Effector memory CD4-positive, alpha-beta T cell (primary cell): ENCODE data around the gene CAPZA3.

Source experiments
- DNase-seq, 3 donors: peaks; one replicate each; pipeline ENCODE4 v3.0.0-alpha.2; 2020
- H3K27ac ChIP-seq: 2 replicates; pipeline ENCODE4 v1.7.0; 2013; ENCODE audit warnings: mild to moderate bottlenecking, low read length, moderate library complexity; ENCODE audit not compliant: insufficient read depth, poor library complexity, severe bottlenecking
- H3K27me3 ChIP-seq: replicated peaks from 2 replicates; pipeline ENCODE4 v1.7.0; 2013; ENCODE audit warnings: mild to moderate bottlenecking, low read length; ENCODE audit not compliant: insufficient read depth, control insufficient read depth, poor library complexity, severe bottlenecking
- H3K36me3 ChIP-seq: 2 replicates; pipeline ENCODE4 v1.7.0; 2013; ENCODE audit warnings: mild to moderate bottlenecking, low read length, moderate library complexity; ENCODE audit not compliant: control insufficient read depth, insufficient read depth
- H3K4me1 ChIP-seq: 2 replicates; pipeline ENCODE4 v1.7.0; 2013; ENCODE audit warnings: low read length, mild to moderate bottlenecking; ENCODE audit not compliant: control insufficient read depth, insufficient read depth, poor library complexity, severe bottlenecking
- H3K4me3 ChIP-seq: 2 replicates; pipeline ENCODE4 v1.7.0; 2013; ENCODE audit warnings: low read length, low read depth, mild to moderate bottlenecking; ENCODE audit not compliant: insufficient read depth, poor library complexity, severe bottlenecking
- H3K9me3 ChIP-seq: 2 replicates; pipeline ENCODE4 v1.7.0; 2013; ENCODE audit warnings: mild to moderate bottlenecking, low read length, moderate library complexity; ENCODE audit not compliant: control insufficient read depth

Gene CAPZA3

DNA sequence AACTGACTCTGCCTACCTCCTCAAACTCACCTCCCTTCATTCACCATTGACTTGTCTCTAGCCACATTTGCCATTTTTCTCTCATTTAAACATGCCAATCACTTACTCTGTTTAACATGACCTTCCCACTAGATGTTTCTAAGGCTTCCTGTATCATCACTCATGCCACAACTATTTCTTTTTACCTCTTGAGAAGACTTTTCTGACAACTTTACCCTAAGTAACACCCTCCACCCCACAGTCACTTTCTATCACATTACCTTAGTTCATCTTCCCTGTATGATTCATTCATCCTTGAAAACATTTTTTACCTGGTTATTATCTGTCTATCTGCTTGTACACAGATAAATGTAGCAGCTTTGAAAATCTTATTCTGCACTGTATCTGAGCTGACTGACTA, 19.5 kb upstream of the CAPZA3 start:
- no peaks in the 10 kb centered on the region for H3K36me3 ChIP-seq
- H3K4me3 ChIP-seq: no peak overlapping the region
- no peak overlapping the region for H3K27ac ChIP-seq
- H3K9me3 ChIP-seq: no peaks in the 10 kb centered on the region
- no peak for DNase-seq
- H3K27me3 ChIP-seq: no peaks in the 10 kb centered on the region
- no peaks in the 10 kb centered on the region for H3K4me1 ChIP-seq

- no peak for DNase-seq
- Histone ChIP-seq H3K4me1 (no peaks in the 10 kb centered on the region), H3K4me3 (no peak overlapping the region), H3K27me3 (no peaks in the 10 kb centered on the region), H3K27ac (no peak overlapping the region), H3K9me3 (no peaks in the 10 kb centered on the region), H3K36me3 (no peaks in the 10 kb centered on the region)
Measured at GRCh38 chr12:18719922-18720510, 17.9 kb upstream of the CAPZA3 start.

DNA sequence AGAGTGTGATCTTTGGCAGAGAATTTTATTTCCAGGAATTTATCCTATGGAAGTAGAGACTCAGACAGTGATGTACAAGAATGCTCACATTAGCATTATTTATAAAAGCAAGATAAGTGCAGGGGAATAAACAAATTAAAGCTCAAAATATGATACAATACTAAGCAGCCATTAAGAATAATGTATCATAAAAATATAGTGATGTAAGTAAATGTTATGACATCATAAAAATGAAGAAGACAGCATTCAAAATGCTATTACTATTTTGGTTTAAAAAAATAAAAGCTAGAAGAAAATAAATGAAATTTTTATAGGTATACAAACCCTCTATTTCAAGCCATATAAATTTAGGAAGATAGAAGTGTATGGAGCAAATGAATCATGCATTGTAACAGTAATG, 17.2 kb upstream of the CAPZA3 start:
- Histone ChIP-seq H3K4me1 (no peaks in the 10 kb centered on the region), H3K27me3 (no peaks in the 10 kb centered on the region), H3K27ac (no peak overlapping the region), H3K9me3 (no peaks in the 10 kb centered on the region), H3K4me3 (no peak overlapping the region), H3K36me3 (no peaks in the 10 kb centered on the region)
- DNase-seq: no peak

DNA sequence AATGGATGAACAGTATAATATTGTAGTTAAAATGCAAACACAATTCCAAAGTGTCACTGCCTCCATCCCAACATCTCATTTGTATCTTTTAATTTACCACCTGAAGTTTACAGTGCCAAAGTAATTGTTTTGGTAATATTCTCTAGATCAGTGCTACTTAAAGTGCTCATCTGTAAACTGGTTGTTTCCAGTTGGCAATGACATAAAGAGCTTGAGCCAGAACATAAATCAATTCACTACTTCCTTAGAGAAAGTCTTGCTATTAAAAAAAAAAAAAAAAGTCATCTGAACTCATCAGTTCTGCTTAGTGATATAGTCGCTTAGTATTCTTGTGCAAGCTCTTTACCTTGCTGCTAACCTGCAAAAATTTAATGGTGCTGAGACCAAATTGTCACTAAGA, 16.5 kb upstream of the CAPZA3 start:
- Histone ChIP-seq H3K4me3 (no peak overlapping the region), H3K36me3 (no peaks in the 10 kb centered on the region), H3K27ac (no peak overlapping the region), H3K9me3 (no peaks in the 10 kb centered on the region), H3K27me3 (no peaks in the 10 kb centered on the region), H3K4me1 (no peaks in the 10 kb centered on the region)
- DNase-seq: no peak

DNA sequence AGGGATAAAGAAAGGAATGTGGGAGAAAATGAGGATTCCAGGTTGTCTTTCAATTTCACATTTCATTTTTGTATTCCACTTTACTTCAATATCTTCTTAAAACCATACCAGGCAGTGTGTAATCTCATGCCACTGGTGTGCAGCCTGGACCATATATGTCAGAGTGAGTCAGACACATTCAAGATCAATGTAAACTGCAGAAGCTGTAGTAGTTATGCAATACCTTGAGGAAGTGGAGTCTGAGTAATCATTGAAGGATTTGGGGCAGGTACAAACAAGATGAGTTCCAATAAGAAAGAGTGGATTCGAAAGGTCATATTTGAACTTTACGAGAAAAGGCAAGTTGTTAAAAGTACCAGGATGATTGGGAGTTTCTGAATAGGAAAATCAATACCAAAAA, 14.2 kb upstream of the CAPZA3 start:
- no peaks in the 10 kb centered on the region for H3K27me3 ChIP-seq
- no peaks in the 10 kb centered on the region for H3K36me3 ChIP-seq
- H3K9me3 ChIP-seq: no peaks in the 10 kb centered on the region
- no peak overlapping the region for H3K27ac ChIP-seq
- H3K4me3 ChIP-seq: no peak overlapping the region
- no peak for DNase-seq
- no peaks in the 10 kb centered on the region for H3K4me1 ChIP-seq

DNA sequence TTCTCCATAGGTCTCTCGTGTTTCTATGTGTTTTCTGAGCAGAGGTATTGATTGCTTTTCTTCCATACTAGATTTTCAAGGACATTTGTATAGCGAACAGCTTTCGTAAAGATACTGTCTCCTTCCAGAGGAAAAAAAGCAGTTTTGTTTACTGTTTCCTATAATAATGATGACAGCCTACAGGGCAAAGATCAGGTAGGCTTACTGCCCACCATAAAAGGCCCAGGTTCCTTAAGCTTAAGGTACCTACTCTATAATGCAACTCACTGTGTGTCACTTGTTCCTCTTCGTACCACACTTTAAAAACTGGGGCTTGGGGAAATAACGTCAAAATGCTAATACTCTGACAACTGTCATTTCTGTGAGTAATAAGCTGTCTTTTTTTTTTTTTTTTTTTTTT, 6.8 kb upstream of the CAPZA3 start:
- H3K9me3 ChIP-seq: no peaks in the 10 kb centered on the region
- no peak overlapping the region for H3K27ac ChIP-seq
- H3K4me3 ChIP-seq: no peak overlapping the region
- DNase-seq: no peak
- no peaks in the 10 kb centered on the region for H3K27me3 ChIP-seq
- no peaks in the 10 kb centered on the region for H3K4me1 ChIP-seq
- no peaks in the 10 kb centered on the region for H3K36me3 ChIP-seq

DNA sequence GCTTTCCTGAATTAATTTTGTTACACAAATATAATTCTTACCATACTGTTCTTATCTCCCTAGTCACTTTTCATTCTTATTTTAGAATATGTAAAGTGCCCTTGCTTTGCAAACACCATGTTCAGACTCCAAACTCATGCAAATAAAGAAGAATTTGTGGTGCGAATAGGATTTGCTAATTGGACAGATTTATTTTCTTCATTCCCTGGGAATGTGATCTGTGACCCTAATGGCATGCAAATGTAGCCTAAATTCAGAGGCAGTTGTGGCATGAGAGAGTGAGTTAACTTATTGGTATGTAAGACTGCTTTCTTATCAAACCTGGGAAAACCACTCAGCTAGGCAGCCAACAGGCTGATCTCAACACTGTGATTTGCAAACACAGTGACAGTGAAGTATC, 10.0 kb downstream of the CAPZA3 start:
- Histone ChIP-seq H3K27me3 (no peaks in the 10 kb centered on the region), H3K9me3 (no peaks in the 10 kb centered on the region), H3K36me3 (no peaks in the 10 kb centered on the region), H3K27ac (no peak overlapping the region), H3K4me1 (no peaks in the 10 kb centered on the region), H3K4me3 (no peak overlapping the region)
- DNase-seq: no peak

DNA sequence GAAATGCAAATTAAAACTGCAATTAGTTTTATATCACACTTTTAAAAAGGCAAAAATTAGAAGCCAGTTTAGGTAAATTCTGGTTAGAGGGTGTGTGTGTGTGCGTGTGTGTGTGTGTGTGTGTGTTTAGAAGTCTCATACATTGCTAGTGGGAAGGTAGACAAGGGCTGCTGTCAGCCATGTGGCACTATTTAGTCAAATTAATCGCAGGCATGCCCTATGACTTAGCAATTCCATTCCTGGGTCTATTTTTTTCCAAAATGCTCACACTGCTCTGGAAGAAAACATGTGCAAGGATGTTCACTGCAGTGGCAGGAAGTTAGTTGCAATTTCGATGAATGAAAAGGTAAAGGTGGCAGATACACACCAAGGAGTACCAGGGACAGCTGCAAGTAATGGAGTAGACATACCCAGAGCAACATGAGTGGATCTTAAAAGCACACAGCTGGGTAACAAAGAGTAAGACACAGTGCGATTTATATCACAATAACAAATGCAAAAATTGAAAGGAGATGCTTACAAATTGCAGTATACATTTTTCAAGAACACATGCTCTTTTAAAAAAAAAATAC, 11.6 kb downstream of the CAPZA3 start:
- Histone ChIP-seq H3K36me3 (no peaks in the 10 kb centered on the region), H3K4me1 (no peaks in the 10 kb centered on the region), H3K27ac (no peak overlapping the region), H3K27me3 (no peaks in the 10 kb centered on the region), H3K9me3 (no peaks in the 10 kb centered on the region), H3K4me3 (no peak overlapping the region)
- DNase-seq: no peak

- no peaks in the 10 kb centered on the region for H3K4me1 ChIP-seq
- no peaks in the 10 kb centered on the region for H3K36me3 ChIP-seq
- H3K27me3 ChIP-seq: no peaks in the 10 kb centered on the region
- no peaks in the 10 kb centered on the region for H3K9me3 ChIP-seq
- H3K27ac ChIP-seq: no peak overlapping the region
- no peak overlapping the region for H3K4me3 ChIP-seq
- no peak for DNase-seq
Measured at GRCh38 chr12:18750085-18750484, 12.2 kb downstream of the CAPZA3 start.

- no peak overlapping the region for H3K4me3 ChIP-seq
- no peak for DNase-seq
- no peaks in the 10 kb centered on the region for H3K27me3 ChIP-seq
- no peaks in the 10 kb centered on the region for H3K9me3 ChIP-seq
- H3K27ac ChIP-seq: no peak overlapping the region
- H3K4me1 ChIP-seq: no peaks in the 10 kb centered on the region
- no peaks in the 10 kb centered on the region for H3K36me3 ChIP-seq
Measured at GRCh38 chr12:18751866-18752265, 13.9 kb downstream of the CAPZA3 start.
